GM12872 (cell line): ENCODE measurements around the gene GARIN5B.

Experiments used
- CTCF ChIP-seq: IDR thresholded peaks from 3 replicates; pipeline ENCODE4 v1.5.1; 2011; ENCODE audit warnings: low read depth, mild to moderate bottlenecking, low read length, moderate library complexity; ENCODE audit not compliant: insufficient read depth

GARIN5B gene

DNA sequence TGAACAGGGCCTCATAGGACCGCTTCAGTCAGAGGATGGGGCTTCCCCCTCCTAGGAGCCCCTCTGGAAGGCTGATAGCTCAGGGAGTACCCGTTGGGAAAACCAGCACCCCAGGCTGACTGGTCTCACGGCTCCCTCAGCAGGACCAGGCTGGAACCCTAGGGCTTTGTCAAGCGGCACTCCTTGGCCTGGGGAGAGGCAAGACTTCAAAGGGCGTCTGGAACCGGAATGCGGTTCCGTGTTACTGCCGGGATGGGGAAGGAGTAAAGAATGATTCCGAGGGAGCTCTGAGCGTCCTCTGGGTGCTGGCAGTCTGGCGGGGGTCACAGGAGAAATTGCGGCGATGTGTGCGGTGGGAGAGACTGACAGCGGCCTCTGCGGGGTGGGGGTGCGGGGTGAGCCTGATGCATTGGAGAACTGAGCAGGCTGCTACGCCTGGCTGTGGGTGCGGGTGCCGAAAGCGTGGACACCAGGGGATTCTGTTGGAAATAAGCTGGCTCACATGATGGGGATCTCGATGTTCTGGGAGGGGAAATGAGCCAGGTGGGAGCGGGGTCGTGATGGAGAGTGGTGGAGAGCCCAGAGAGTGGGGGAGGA, 10.4 kb downstream of the GARIN5B start:
- TF ChIP-seq CTCF = no peak

- TF ChIP-seq CTCF = no peak
Measured at GRCh38 chr19:55352040-55352439, 11.0 kb downstream of the GARIN5B start.

GRCh38 chr19:55350620-55351315, 12.3 kb downstream of the GARIN5B start:
- no peak for TF ChIP-seq CTCF

- no peak for TF ChIP-seq CTCF
Measured at GRCh38 chr19:55348317-55349034, 14.6 kb downstream of the GARIN5B start.

DNA sequence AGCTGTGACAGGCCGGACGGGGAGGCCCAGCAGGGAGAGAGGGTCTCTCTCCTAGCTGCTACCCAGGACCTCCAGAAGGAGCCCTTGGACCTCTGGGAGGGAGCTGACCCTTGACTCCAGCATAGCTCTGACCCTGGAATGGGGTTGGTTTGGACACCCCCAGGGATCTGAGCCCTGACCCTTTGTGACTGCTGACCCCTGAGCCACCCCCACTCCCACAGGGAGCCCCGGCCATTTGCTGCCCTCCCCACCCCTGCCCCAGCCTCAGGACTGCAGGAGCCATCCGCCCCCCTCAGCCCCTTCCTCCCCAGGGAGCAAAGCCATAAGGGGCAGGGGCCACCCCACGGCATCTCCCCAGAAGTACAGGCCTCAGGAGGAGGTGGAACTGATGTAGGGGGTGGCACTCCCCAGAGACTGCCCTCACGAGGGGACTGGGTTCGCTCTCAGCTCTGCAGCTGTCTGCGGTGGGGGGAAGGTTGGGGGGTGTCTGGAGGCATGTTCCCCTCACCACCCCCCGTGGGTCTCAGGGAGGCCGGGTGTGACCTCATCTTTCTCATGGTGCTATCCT, 15.5 kb downstream of the GARIN5B start:
- TF ChIP-seq CTCF = no peak

GRCh38 chr19:55346725-55347441, 16.2 kb downstream of the GARIN5B start:
- TF ChIP-seq CTCF = no peak
